ENCODE results near the gene GTF2IRD1.

- TF ChIP-seq SUZ12 (IDR thresholded peaks at IDR 0.05; ENCODE audit: extremely low read depth, insufficient read depth, insufficient read length) = no peak
- no peak for TF ChIP-seq ZNF274 (IDR thresholded peaks at IDR 0.05; ENCODE audit: low read depth, low read length)
Observed at GRCh38 chr7:74606909-74607510, 153.3 kb downstream of the GTF2IRD1 start.
